Small intestine (tissue), 7 donors: ENCODE results near the gene PHACTR3. TPM values are rescaled to one million over a fixed set of nuclear protein-coding genes. Genes with fewer than 3 reads are reported as not detected.

Experiments used
- DNase-seq, 2 donors: peaks; one replicate each; pipeline versions ENCODE4 v3.0.0 to v3.0.0-alpha.2; 2013
- FAIRE-seq: peaks from 2 replicates; lab custom pipeline; 2012; peaks lifted over from hg19 to GRCh38; lab: Jason Lieb, UNC
- H3K27ac ChIP-seq, 3 donors: one replicate each; pipeline ENCODE4 v1.5.1; 2013; ENCODE audit warnings: low read length in 2 of 3, mild to moderate bottlenecking in 2 of 3, control low read depth in 1 of 3, inconsistent platforms in 1 of 3, low read depth in 1 of 3, moderate library complexity in 1 of 3
- H3K27me3 ChIP-seq, 3 donors: one replicate each; pipeline ENCODE4 v1.6.1; 2013; ENCODE audit warnings: low read length in 3 of 3, inconsistent platforms in 1 of 3; ENCODE audit not compliant: control insufficient read depth in 3 of 3, insufficient read depth in 3 of 3
- H3K36me3 ChIP-seq, 3 donors: one replicate each; pipeline ENCODE4 v1.6.1; 2013; ENCODE audit warnings: low read length in 3 of 3, inconsistent platforms in 1 of 3, low read depth in 1 of 3, mild to moderate bottlenecking in 1 of 3, moderate library complexity in 1 of 3; ENCODE audit not compliant: control insufficient read depth in 3 of 3, insufficient read depth in 2 of 3
- H3K4me1 ChIP-seq, 3 donors: one replicate each; pipeline ENCODE4 v1.6.1; 2013; ENCODE audit warnings: low read length in 2 of 3, inconsistent platforms in 1 of 3, low read depth in 1 of 3, mild to moderate bottlenecking in 1 of 3, moderate library complexity in 1 of 3; ENCODE audit not compliant: control insufficient read depth in 3 of 3, insufficient read depth in 2 of 3
- H3K4me3 ChIP-seq, 3 donors: one replicate each; pipeline ENCODE4 v1.5.1; 2013; ENCODE audit warnings: low read length in 3 of 3, control low read depth in 1 of 3, inconsistent platforms in 1 of 3, low read depth in 1 of 3, mild to moderate bottlenecking in 1 of 3, moderate library complexity in 1 of 3
- H3K9me3 ChIP-seq, 2 donors: one replicate each; pipeline ENCODE4 v1.6.1; 2013; ENCODE audit warnings: low read depth in 1 of 2, low read length in 1 of 2; ENCODE audit not compliant: control insufficient read depth in 2 of 2, insufficient read depth in 1 of 2
- WGBS, 3 donors: extraction: QIAGEN DNeasy Blood & Tissue Kit; methylation state at CpG; one replicate each; pipeline ENCODE4 v1.1.7; 2013; 5-methylcytosine and 5-hydroxymethylcytosine counted together
- polyA plus RNA-seq, 4 donors: library from polyadenylated mRNA; stranded (reverse) in 3 of 4; unstranded in 1 of 4; fragments of 200-250 nt in 3 of 4; fragments of 120-200 nt in 1 of 4; gene quantifications; one replicate each; pipeline versions ENCODE4 v1.2.1 to v1.2.3, GENCODE V29; 2013
- donor health status: healthy with polysubstance abuse.
- donor health status: control.
- donor health status: control.
- donor health status: Bipolar disorder and iron deficiency.
- donor health status: healthy.

PHACTR3 gene
- polyA plus RNA-seq, 4 donors, result 1.9 to 7.1 (median 4.9) TPM

DNA sequence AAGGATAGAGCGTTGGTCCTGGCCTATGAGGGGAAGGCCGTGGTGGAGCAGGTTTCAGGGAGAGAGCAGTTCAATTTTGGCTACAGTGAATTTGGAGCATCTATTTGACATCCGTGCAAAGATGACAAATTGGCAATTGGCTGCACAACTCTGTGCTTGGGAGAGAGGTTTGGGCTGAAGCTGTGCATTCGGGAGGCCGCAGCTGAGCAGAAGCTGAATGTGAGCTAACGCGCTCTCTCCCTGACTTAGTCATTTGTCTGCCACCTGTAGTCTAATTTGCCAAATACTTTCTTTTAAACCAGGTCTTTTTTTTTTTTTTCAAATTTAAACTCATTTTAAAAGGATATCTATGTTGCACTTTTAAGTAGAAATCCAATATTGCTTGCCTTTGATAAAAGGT is 78.8 kb downstream of the PHACTR3 start:
- Histone ChIP-seq H3K4me1 (no peaks in the 10 kb centered on the region), H3K36me3 (no peaks in the 10 kb centered on the region), H3K27ac (no peak overlapping the region), H3K9me3 (no peaks in the 10 kb centered on the region), H3K4me3 (no peak overlapping the region), H3K27me3 (peaks cover 0 to 2% (median 0%) of the 10 kb centered on the region in 3 donors)
- 88 to 90% (median 89%) methylated on average over 7 of the region's 7 CpGs for WGBS, 3 donors
- FAIRE-seq (no peak), DNase-seq (no peak)

DNA sequence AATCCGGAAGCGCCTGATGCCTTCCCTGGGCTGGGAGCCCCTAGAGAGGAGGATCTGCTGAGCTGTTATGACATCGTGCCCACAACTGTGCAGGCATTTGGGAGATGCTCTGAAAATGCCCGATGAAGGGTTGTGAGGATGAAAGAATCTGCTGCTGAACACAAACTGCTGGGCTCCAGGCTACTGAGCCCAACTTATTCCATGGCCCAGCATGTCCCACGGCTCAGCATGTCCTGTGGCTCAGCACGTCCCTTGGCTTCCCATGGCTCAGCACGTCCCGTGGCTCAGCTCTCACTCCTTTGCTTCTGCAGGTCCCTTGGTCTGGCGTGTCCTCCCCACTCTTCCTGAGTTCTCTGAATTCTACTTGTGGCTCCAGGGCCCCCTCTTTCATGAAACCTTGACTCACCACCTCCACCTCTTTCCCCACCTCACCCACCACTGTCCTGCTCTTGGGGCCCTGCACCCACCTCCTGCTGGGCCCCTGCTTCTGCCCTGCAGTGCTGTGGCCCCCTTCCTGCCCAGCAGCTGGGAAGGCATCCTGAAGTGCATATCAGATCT is 80.4 kb downstream of the PHACTR3 start:
- Histone ChIP-seq H3K27ac (no peak overlapping the region), H3K4me3 (no peak overlapping the region), H3K27me3 (no peaks in the 10 kb centered on the region), H3K9me3 (no peaks in the 10 kb centered on the region), H3K36me3 (no peaks in the 10 kb centered on the region), H3K4me1 (no peaks in the 10 kb centered on the region)
- 84 to 87% (median 84%) methylated on average over 9 of the region's 9 CpGs for WGBS, 3 donors
- DNase-seq (no peak), FAIRE-seq (no peak)

DNA sequence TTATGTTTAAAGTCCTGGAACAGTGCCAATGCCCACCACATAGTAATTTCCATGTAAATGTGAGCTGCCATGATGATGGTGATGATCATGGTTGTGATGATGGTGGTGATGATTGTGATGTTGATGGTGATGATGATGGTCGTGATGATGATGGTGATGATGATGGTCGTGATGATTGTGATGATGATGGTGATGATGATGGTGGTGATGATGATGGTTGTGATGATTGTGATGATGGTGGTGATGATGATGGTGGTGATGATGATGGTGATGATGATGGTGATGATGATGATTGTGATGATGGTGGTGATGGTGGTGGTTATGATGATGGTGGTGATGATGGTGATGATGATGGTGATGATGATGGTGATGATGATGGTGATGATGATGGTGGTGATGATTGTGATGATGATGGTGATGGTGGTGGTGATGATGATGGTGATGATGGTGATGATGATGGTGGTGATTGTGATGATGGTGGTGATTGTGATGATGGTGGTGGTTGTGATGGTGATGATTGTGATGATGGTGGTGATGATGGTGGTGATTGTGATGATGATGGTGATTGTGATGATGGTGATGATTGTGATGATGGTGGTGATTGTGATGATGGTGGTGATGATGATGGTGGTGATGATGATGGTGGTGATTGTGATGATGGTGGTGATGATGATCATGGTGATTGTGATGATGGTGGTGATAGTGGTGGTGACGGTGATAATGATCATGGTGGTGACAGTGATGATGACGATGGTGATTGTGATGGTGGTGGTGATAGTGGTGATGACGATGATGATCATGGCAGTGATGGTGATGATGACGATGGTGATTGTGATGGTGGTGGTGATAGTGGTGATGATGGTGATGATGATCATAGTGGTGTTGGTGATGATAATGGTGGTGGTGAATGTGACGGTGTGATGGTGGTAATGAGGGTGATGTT is 82.3 kb downstream of the PHACTR3 start:
- Histone ChIP-seq H3K9me3 (no peaks in the 10 kb centered on the region), H3K4me3 (no peak overlapping the region), H3K27me3 (no peaks in the 10 kb centered on the region), H3K36me3 (no peaks in the 10 kb centered on the region), H3K27ac (no peak overlapping the region), H3K4me1 (no peaks in the 10 kb centered on the region)
- no peak for FAIRE-seq
- 92 to 95% (median 94%) methylated on average over 7 of the region's 7 CpGs for WGBS, 3 donors
- DNase-seq, result no peak

DNA sequence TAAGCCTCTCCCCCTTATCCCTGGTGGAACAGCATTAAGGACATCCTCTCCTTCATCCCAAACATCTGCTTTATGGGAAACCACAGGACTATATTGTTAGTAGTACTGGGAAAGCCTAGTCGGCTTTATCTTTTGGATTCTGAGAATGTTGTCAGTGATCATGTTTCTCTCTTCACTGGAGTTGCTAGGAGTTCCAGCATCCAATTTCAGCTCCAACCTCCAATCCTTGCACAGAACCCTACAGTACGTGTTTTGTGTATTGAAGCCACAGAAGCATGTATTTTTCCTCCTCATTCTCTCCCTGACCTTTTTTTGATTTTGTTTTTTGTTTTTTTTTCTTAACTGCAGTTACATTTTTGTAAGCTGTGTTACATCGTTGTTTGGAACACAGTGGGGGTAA is 84.0 kb downstream of the PHACTR3 start:
- FAIRE-seq (no peak), DNase-seq (no peak)
- Histone ChIP-seq H3K27ac (no peak overlapping the region), H3K36me3 (no peaks in the 10 kb centered on the region), H3K4me1 (no peaks in the 10 kb centered on the region), H3K9me3 (no peaks in the 10 kb centered on the region), H3K4me3 (no peak overlapping the region), H3K27me3 (peaks cover 0 to 2% (median 0%) of the 10 kb centered on the region in 3 donors)
- 65 to 69% (median 65%) methylated on average over 3 of the region's 3 CpGs for WGBS, 3 donors

DNA sequence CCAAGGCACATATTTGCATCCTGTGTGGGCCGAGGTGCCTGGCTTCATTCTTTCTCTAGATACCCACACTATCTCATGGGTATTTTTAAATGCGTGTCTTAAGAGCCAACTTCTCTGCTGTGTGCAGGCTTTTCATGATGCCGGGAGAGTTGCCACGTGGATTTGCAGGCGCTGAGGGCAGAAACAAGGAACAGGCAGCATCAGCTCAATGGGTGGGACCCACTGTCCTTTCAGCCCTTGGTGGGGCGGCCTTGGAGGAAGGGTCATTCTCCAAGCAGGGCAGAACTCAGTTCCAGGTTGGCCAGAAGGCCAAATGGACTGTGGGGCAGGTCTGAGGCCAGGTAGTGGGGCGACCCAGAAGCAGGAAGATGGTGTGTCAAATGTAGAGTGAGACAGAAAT is 84.7 kb downstream of the PHACTR3 start:
- Histone ChIP-seq H3K27ac (no peak overlapping the region), H3K4me1 (no peaks in the 10 kb centered on the region), H3K4me3 (no peak overlapping the region), H3K36me3 (no peaks in the 10 kb centered on the region), H3K9me3 (no peaks in the 10 kb centered on the region), H3K27me3 (peaks cover 0 to 2% (median 0%) of the 10 kb centered on the region in 3 donors)
- no peak for FAIRE-seq
- no peak for DNase-seq
- 74 to 81% (median 78%) methylated on average over 7 of the region's 7 CpGs for WGBS, 3 donors

DNA sequence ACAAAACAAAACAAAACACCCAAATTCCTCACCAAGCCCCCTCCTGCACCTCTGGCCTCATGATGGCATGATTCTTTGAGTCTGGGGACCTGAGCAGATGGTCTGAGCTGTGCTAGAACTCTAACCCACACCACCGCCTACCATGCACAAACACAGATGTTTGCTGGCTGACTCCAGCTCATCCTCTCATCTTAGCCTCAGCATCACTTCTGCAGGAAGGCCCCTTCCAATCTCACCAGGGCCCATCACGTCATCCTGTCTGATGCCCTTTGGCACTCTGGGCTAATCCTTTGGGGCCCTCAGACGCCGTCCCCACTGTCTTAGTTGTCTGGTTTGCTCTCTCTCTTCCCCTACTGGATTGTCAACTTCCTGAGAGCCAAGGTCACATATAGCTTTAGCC is 85.8 kb downstream of the PHACTR3 start:
- H3K27me3 ChIP-seq, result peaks cover 0 to 2% (median 0%) of the 10 kb centered on the region in 3 donors
- no peak overlapping the region for H3K27ac ChIP-seq
- H3K4me1 ChIP-seq, result no peaks in the 10 kb centered on the region
- 26 to 75% (median 58%) methylated on average over 4 of the region's 4 CpGs for WGBS, 3 donors
- H3K9me3 ChIP-seq, result no peaks in the 10 kb centered on the region
- no peak overlapping the region for H3K4me3 ChIP-seq
- FAIRE-seq, result no peak
- no peaks in the 10 kb centered on the region for H3K36me3 ChIP-seq
- DNase-seq, result no peak

DNA sequence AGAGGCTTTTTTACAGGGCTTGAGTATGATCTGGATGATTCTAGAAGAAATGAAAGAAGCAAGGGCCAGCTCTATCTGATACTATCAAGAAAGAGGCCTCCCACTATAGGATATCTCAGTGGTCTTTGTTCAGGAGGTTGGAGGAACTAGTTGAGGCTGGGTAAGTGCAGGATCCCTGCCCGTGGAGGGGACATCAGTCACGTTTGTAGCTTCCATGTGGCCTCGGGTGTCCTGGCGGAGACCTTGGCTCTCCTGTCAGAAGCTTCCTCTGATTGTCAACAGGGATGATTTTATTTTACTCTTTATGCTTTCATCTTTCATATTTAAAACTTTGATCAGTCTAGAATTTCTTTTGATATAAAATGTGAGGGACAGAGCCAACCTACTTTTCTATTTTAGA is 86.6 kb downstream of the PHACTR3 start:
- no peak for DNase-seq
- Histone ChIP-seq H3K27ac (no peak overlapping the region), H3K9me3 (no peaks in the 10 kb centered on the region), H3K36me3 (no peaks in the 10 kb centered on the region), H3K27me3 (peaks cover 0 to 2% (median 0%) of the 10 kb centered on the region in 3 donors), H3K4me3 (no peak overlapping the region), H3K4me1 (no peaks in the 10 kb centered on the region)
- WGBS, 3 donors, result 57 to 74% (median 67%) methylated on average over 4 of the region's 4 CpGs
- no peak for FAIRE-seq

DNA sequence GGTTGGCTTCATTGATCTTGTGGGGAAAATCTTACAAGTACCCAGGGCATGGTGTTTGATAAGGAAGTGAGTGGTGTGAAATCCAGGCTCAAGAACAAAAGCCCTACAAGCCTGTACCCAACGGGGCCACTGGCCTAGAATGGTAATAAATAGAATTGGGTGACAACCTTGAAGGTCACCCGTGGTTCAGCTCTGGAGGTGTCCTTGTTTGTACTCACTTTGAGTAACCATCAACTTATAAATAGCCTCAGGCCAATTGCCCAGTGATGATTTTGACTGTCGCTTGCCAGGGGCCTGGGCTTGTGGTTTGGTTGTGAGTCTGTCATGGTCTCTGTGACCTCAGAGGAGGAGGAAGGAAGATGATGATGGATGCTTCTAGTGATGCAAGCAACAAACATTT is 87.8 kb downstream of the PHACTR3 start:
- H3K9me3 ChIP-seq, result no peaks in the 10 kb centered on the region
- no peaks in the 10 kb centered on the region for H3K36me3 ChIP-seq
- no peak overlapping the region for H3K4me3 ChIP-seq
- WGBS, 3 donors, result 53 to 73% (median 69%) methylated on average over 3 of the region's 3 CpGs
- no peak overlapping the region for H3K27ac ChIP-seq
- no peak for DNase-seq
- no peaks in the 10 kb centered on the region for H3K4me1 ChIP-seq
- peaks cover 0 to 2% (median 0%) of the 10 kb centered on the region in 3 donors for H3K27me3 ChIP-seq
- no peak for FAIRE-seq
